ENCODE measurements around the gene FOXRED2.

GRCh38 chr22:36512333-36512732, 5.5 kb upstream of the FOXRED2 start:
- no peak for TF ChIP-seq CTCF (IDR thresholded peaks at IDR 0.05)
- TF ChIP-seq EZH2 (IDR thresholded peaks at IDR 0.05): no peak
- TF ChIP-seq EZH2phosphoT487 (IDR thresholded peaks at IDR 0.05): no peak

All from neural progenitor cell (in vitro differentiated cells).